Ishikawa (cell line): ENCODE data around the gene SLC22A13.

Experiments
- CEBPB ChIP-seq: IDR thresholded peaks from 2 replicates; pipeline ENCODE4 v1.6.1; 2012
- CREB1 ChIP-seq: IDR thresholded peaks from 2 replicates; pipeline ENCODE4 v1.6.1; 2012; ENCODE audit warnings: low read depth
- EGR1 ChIP-seq: IDR thresholded peaks from 2 replicates; pipeline ENCODE4 v1.6.1; 2012
- EP300 ChIP-seq: IDR thresholded peaks from 2 replicates; pipeline ENCODE4 v1.6.1; 2012; ENCODE audit warnings: borderline replicate concordance
- FOXM1 ChIP-seq: IDR thresholded peaks from 2 replicates; pipeline ENCODE4 v1.6.1; 2012; ENCODE audit warnings: low read depth, borderline replicate concordance
- NFIC ChIP-seq: IDR thresholded peaks from 2 replicates; pipeline ENCODE4 v1.6.1; 2012
- RAD21 ChIP-seq: IDR thresholded peaks from 2 replicates; pipeline ENCODE4 v1.6.1; 2012; ENCODE audit warnings: low read depth
- REST ChIP-seq: IDR thresholded peaks from 2 replicates; pipeline ENCODE4 v1.6.1; 2012; ENCODE audit warnings: low read depth, mild to moderate bottlenecking
- TAF1 ChIP-seq: IDR thresholded peaks from 2 replicates; pipeline ENCODE4 v1.6.1; 2012; ENCODE audit warnings: low read depth, mild to moderate bottlenecking
- TCF12 ChIP-seq: IDR thresholded peaks from 2 replicates; pipeline ENCODE4 v1.6.1; 2012; ENCODE audit warnings: low read depth
- TEAD4 ChIP-seq: IDR thresholded peaks from 2 replicates; pipeline ENCODE4 v1.6.1; 2012
- USF1 ChIP-seq: IDR thresholded peaks from 2 replicates; pipeline ENCODE4 v1.6.1; 2012
- YY1 ChIP-seq: IDR thresholded peaks from 2 replicates; pipeline ENCODE4 v1.6.1; 2012; ENCODE audit warnings: low read depth
- ZBTB7A ChIP-seq: IDR thresholded peaks from 2 replicates; pipeline ENCODE4 v1.6.1; 2012; ENCODE audit warnings: low read depth
- TF ChIP-seq, protein P1 (sequence below): IDR thresholded peaks from 2 replicates; pipeline ENCODE4 v1.6.1; 2012

The SLC22A13 gene

GRCh38 chr3:38306941-38307340 lies 41.3 kb downstream of the SLC22A13 start:
- no peak for TF ChIP-seq TCF12
- no peak for TF ChIP-seq EGR1
- TF ChIP-seq RAD21 = no peak
- TF ChIP-seq, protein P1, sequence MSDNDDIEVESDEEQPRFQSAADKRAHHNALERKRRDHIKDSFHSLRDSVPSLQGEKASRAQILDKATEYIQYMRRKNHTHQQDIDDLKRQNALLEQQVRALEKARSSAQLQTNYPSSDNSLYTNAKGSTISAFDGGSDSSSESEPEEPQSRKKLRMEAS = no peak
- no peak for TF ChIP-seq CEBPB

- no peak for TF ChIP-seq NFIC
- TF ChIP-seq FOXM1 = no peak
- TF ChIP-seq TEAD4 = no peak
- TF ChIP-seq YY1 = no peak
- TF ChIP-seq RAD21 = no peak
- no peak for TF ChIP-seq ZBTB7A
- no peak for TF ChIP-seq TAF1
- TF ChIP-seq USF1 = no peak
- TF ChIP-seq CREB1 = no peak
- TF ChIP-seq, protein P1 = no peak
- TF ChIP-seq EGR1 = no peak
- no peak for TF ChIP-seq EP300
- TF ChIP-seq TCF12 = no peak
- TF ChIP-seq REST = no peak
Observed at GRCh38 chr3:38307599-38307998, 42.0 kb downstream of the SLC22A13 start.

DNA sequence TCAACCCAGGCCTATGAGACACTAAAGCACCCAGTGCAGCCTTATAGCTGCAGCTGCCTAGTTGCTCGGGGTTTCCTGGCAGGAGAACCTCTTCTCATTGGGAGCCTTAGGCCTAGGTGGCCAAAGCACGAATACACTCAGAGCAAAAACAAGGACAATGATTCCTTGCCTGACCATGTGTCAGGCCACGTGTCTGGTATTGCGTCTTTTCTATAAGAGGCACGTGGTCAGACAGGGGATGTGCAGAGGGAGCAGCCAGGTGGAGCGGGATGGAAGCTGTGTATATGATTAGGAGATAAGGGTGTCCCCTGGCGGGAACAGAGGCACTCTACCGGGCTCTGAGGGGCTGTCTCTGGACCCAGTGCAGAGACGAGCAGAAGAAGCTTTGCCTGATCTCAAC lies 42.8 kb downstream of the SLC22A13 start:
- no peak for TF ChIP-seq FOXM1
- TF ChIP-seq CREB1 = no peak
- TF ChIP-seq CEBPB = no peak
- TF ChIP-seq ZBTB7A = no peak

DNA sequence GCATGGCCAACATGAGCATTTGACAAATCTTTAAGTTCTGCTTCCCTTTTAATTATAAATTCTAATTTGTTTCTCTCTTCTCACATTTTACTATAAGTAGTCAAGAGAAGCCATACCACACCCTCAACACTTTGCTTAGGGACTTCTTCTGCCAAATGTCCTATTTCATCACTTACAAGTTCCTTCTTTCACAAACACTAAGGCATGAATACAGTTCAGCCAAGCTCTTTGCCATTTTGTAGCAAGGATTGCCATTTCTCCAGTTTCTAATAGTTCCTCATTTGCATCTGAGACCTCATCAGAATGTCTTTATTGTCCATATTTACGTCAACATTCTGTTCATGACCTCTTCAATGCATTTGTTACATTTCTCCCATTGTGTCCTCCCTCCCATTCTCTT lies 45.9 kb downstream of the SLC22A13 start:
- TF ChIP-seq EP300 (no peak), CEBPB (no peak), RAD21 (no peak)

DNA sequence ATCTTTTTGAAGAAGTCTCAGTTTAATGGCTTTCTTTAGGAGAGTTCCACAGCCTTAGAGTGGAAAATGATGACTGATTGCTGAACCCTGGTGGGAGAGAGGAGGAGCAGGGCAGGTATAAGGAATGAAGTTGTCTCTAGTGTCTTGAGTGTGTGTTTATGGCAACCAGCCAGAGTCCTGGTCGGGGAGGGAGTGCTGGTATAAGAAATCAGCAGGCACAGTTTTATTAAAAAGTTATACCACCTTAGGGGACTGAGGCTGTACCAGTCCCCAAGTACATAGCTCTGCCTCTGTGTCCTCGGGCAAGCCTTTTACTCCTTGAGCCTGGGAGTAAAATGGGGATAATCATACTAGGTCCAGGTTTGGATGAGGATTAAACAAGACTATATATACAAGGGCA lies 46.3 kb downstream of the SLC22A13 start:
- TF ChIP-seq CREB1 = no peak
- TF ChIP-seq TEAD4 = no peak
- TF ChIP-seq CEBPB = no peak
- TF ChIP-seq ZBTB7A = no peak
- no peak for TF ChIP-seq EGR1
- TF ChIP-seq EP300 = no peak
- no peak for TF ChIP-seq USF1
- TF ChIP-seq FOXM1 = no peak
- TF ChIP-seq NFIC = no peak
- no peak for TF ChIP-seq REST
- no peak for TF ChIP-seq RAD21
- no peak for TF ChIP-seq YY1
- TF ChIP-seq TCF12 = no peak
- TF ChIP-seq, protein P1 = no peak
- no peak for TF ChIP-seq TAF1

DNA sequence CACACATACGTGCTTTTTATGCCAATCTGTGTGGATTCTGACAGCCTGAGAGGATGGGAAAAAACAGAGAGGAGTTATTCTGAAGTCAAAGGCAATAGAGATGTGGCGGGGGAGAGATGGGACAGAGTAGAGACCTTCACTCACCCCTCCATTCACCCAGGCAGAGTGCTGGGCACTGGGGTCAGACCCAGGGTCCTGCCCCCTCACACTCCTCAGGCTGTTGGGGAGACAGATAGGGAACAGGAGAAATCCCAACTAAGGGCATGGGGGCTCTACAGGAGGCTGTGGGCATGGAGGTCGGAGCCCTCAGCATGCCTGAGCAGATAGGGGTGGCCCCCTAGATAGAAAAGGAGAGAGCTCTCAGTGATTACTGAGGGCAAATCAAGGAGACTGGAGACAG lies 46.7 kb downstream of the SLC22A13 start:
- TF ChIP-seq YY1 = no peak
- TF ChIP-seq RAD21 = no peak
- TF ChIP-seq CEBPB = no peak
- no peak for TF ChIP-seq USF1
- no peak for TF ChIP-seq REST
- no peak for TF ChIP-seq FOXM1
- TF ChIP-seq TAF1 = no peak
